Testis (tissue), 3 donors: ENCODE data around the gene RASGEF1C. TPM values are rescaled to one million over a fixed set of nuclear protein-coding genes. Genes with fewer than 3 reads are reported as not detected.
"Not testable (repeated sequence)": the region's sequence is repeated elsewhere in the genome, so short reads cannot be mapped to it uniquely, and the experiment has no call there.

ENCODE experiments used
- DNase-seq: peaks from one replicate; pipeline ENCODE4 v3.0.0-alpha.2; 2019
- H3K27ac ChIP-seq, 2 donors: fragments of 200-600 bp; sonication (generic); one replicate each; pipeline ENCODE4 v1.5.1; 2019
- H3K27me3 ChIP-seq: fragments of 200-600 bp; sonication (generic); one replicate; pipeline ENCODE4 v1.5.1; 2019
- H3K36me3 ChIP-seq: fragments of 200-600 bp; sonication (generic); one replicate; pipeline ENCODE4 v1.5.1; 2017; ENCODE audit warnings: low read depth; ENCODE audit errors: missing control alignments
- H3K4me1 ChIP-seq: fragments of 200-600 bp; sonication (generic); one replicate; pipeline ENCODE4 v1.5.1; 2019
- H3K4me3 ChIP-seq, 2 donors: fragments of 200-600 bp; sonication (generic); one replicate each; pipeline ENCODE4 v1.5.1; 2017 to 2019
- H3K9me3 ChIP-seq: fragments of 200-600 bp; sonication (generic); one replicate; pipeline ENCODE4 v1.5.1; 2017
- CTCF ChIP-seq, 3 experiments: fragments of 450-650 bp in 2 of 3; fragments of 200-600 bp in 1 of 3; sonication (generic) in 1 of 3; IDR thresholded peaks; one replicate each; pipeline ENCODE4 v1.5.1; 2016 to 2019; ENCODE audit warnings: antibody characterized with exemption in 3 of 3, mild to moderate bottlenecking in 2 of 3, moderate library complexity in 1 of 3
- POLR2A ChIP-seq: fragments of 450-650 bp; IDR thresholded peaks from one replicate; pipeline ENCODE4 v1.6.1; 2017; ENCODE audit warnings: antibody characterized with exemption, mild to moderate bottlenecking, moderate library complexity
- WGBS, 2 donors: methylation state at CpG; one replicate each; pipeline ENCODE4 v1.1.5; 2018; 5-methylcytosine and 5-hydroxymethylcytosine counted together
- intact Hi-C: fragments of 100-400 bp; cut with DNase I; formaldehyde crosslinking; loops from one replicate; pipeline ENCODE4 v1.15.1; 2023; ENCODE audit warnings: low total_unique reads
- polyA plus RNA-seq: library from polyadenylated mRNA; stranded (reverse); fragments of 350-450 nt; fragmentation: Illumina TruSeq; extraction: RNeasy Lipid Tissue Mini Kit (QIAGEN cat#74804); gene quantifications from one replicate; pipeline ENCODE4 v1.2.3, GENCODE V29; 2014; ENCODE audit warnings: low read depth, low replicate concordance; ENCODE audit not compliant: insufficient read depth
- total RNA-seq, 2 donors: library from RNA; depleted of rRNA; stranded (reverse); fragments of >200 nt; gene quantifications; one replicate each; pipeline ENCODE4 v1.2.3, GENCODE V29; 2016

RASGEF1C gene
- total and polyA plus RNA-seq, 3 donors from 2014 or later, result 8.0 to 19.0 (median 8.5) TPM

- Histone ChIP-seq H3K36me3 (no peaks in the 10 kb centered on the region), H3K4me1 (peaks cover 6% of the 10 kb centered on the region), H3K27me3 (no peaks in the 10 kb centered on the region), H3K9me3 (no peaks in the 10 kb centered on the region), H3K27ac (peak overlapping the region; percentile 52 to 74), H3K4me3 (no peak overlapping the region)
- DNase-seq, result no peak
- intact Hi-C loops, result no loop called here
- TF ChIP-seq CTCF (IDR thresholded peaks at IDR 0.05) (no peak), POLR2A (no peak)
- WGBS, 2 donors, result 85 to 87% methylated on average over 6 of the region's 6 CpGs
Measured at GRCh38 chr5:180093241-180093640, 115.8 kb downstream of the RASGEF1C start.

GRCh38 chr5:180090769-180091546 lies 118.1 kb downstream of the RASGEF1C start:
- 23 to 28% methylated on average over 17 of the region's 17 CpGs for WGBS, 2 donors
- peak overlapping the region; percentile 55 to 67 for H3K4me3 ChIP-seq
- TF ChIP-seq CTCF (IDR thresholded peaks at IDR 0.05) (peak in 1 of 3 experiments; percentile 16), POLR2A (no peak)
- intact Hi-C loops, result no loop called here
- H3K27ac ChIP-seq, result peak overlapping the region; percentile 46 to 91
- peak; percentile 46 for DNase-seq
- peaks cover 6% of the 10 kb centered on the region for H3K4me1 ChIP-seq
- no peaks in the 10 kb centered on the region for H3K9me3 ChIP-seq
- no peaks in the 10 kb centered on the region for H3K27me3 ChIP-seq
- H3K36me3 ChIP-seq, result no peaks in the 10 kb centered on the region

- Histone ChIP-seq H3K27ac (peak overlapping the region; percentile 46 to 91), H3K27me3 (no peaks in the 10 kb centered on the region), H3K4me3 (peak overlapping the region; percentile 55 to 67), H3K36me3 (no peaks in the 10 kb centered on the region), H3K9me3 (no peaks in the 10 kb centered on the region), H3K4me1 (peaks cover 6% of the 10 kb centered on the region)
- TF ChIP-seq CTCF (IDR thresholded peaks at IDR 0.05), result peak; percentile 78 to 88 (median 84)
- TF ChIP-seq POLR2A, result no peak
- peak; percentile 78 for DNase-seq
- WGBS, 2 donors, result 1% methylated on average over 35 to 53 of the region's 58 CpGs
- intact Hi-C loops, result no loop called here
Measured at GRCh38 chr5:180090098-180090768, 118.8 kb downstream of the RASGEF1C start.

GRCh38 chr5:180089628-180090027 lies 119.4 kb downstream of the RASGEF1C start:
- Histone ChIP-seq H3K27ac (peak overlapping the region; percentile 46 to 91), H3K4me3 (peak overlapping the region; percentile 55 to 67)
- not testable (repeated sequence) for H3K27me3 ChIP-seq, DNase-seq, H3K4me1 ChIP-seq, H3K36me3 ChIP-seq, H3K9me3 ChIP-seq
- intact Hi-C loops, result loop anchor here (10.0 kb wide), 1 partner anchor 175 kb away; no protein-coding TSS in a partner anchor
- 46 to 56% methylated on average over 18 of the region's 18 CpGs for WGBS, 2 donors

GRCh38 chr5:180088561-180088960 lies 120.5 kb downstream of the RASGEF1C start:
- intact Hi-C loops, result loop anchor here (10.0 kb wide), 1 partner anchor 174 kb away; no protein-coding TSS in a partner anchor
- Histone ChIP-seq H3K27me3 (no peaks in the 10 kb centered on the region), H3K4me1 (peaks cover 3% of the 10 kb centered on the region), H3K27ac (no peak overlapping the region), H3K36me3 (no peaks in the 10 kb centered on the region), H3K9me3 (no peaks in the 10 kb centered on the region), H3K4me3 (no peak overlapping the region)
- no peak for DNase-seq
- 90 to 94% methylated on average over 8 of the region's 8 CpGs for WGBS, 2 donors
- TF ChIP-seq POLR2A (no peak), CTCF (IDR thresholded peaks at IDR 0.05) (no peak)
